CD14-positive monocyte (primary cell): Measurements from ENCODE around the gene EIF4A3. TPM values are rescaled to one million over a fixed set of nuclear protein-coding genes. Genes with fewer than 3 reads are reported as not detected.

ENCODE experiments used
- DNase-seq, 3 donors: peaks; one replicate each; pipeline ENCODE4 v3.0.0-alpha.2; 2011 to 2022
- H2AFZ ChIP-seq: 2 replicates; pipeline ENCODE4 v1.6.0; 2012; ENCODE audit warnings: mild to moderate bottlenecking, low read depth, low read length, inconsistent platforms; ENCODE audit not compliant: insufficient read depth, poor library complexity, severe bottlenecking
- H3K27ac ChIP-seq, 2 donors: 1 replicate in 1 of 2; 2 replicates in 1 of 2; pipeline ENCODE4 v1.5.1; 2012 to 2013; ENCODE audit warnings: low read length in 2 of 2, control low read depth in 1 of 2, inconsistent platforms in 1 of 2, low read depth in 1 of 2, mild to moderate bottlenecking in 1 of 2
- H3K27me3 ChIP-seq, 2 donors: one replicate each; pipeline versions ENCODE4 v1.6.0 to v1.6.1; 2011 to 2013; ENCODE audit warnings: low read length in 2 of 2; ENCODE audit not compliant: control insufficient read depth in 2 of 2, insufficient read depth in 2 of 2
- H3K36me3 ChIP-seq, 2 donors: replicated peaks in 1 of 2; 1 replicate in 1 of 2; 2 replicates in 1 of 2; pipeline versions ENCODE4 v1.5.1 to v1.6.1; 2012 to 2013; ENCODE audit warnings: low read length in 2 of 2, control low read depth in 1 of 2, inconsistent platforms in 1 of 2, mild to moderate bottlenecking in 1 of 2; ENCODE audit not compliant: insufficient read depth in 2 of 2, control insufficient read depth in 1 of 2
- H3K4me1 ChIP-seq, 2 donors: 1 replicate in 1 of 2; 2 replicates in 1 of 2; pipeline versions ENCODE4 v1.5.1 to v1.6.1; 2012 to 2013; ENCODE audit warnings: low read length in 2 of 2, control low read depth in 1 of 2, inconsistent platforms in 1 of 2, mild to moderate bottlenecking in 1 of 2, moderate library complexity in 1 of 2; ENCODE audit not compliant: insufficient read depth in 2 of 2, control insufficient read depth in 1 of 2
- H3K4me2 ChIP-seq: replicated peaks from 2 replicates; pipeline ENCODE3; 2012; ENCODE audit warnings: low read length, moderate library complexity, mild to moderate bottlenecking; ENCODE audit not compliant: poor library complexity, severe bottlenecking; ENCODE audit errors: extremely low read depth
- H3K4me3 ChIP-seq, 3 experiments: fragments of 200-600 bp in 1 of 3; sonication (generic) in 1 of 3; replicated peaks in 1 of 3; 1 replicate in 2 of 3; 2 replicates in 1 of 3; pipeline ENCODE4 v1.5.1; 2011 to 2013; ENCODE audit warnings: low read length in 3 of 3, mild to moderate bottlenecking in 3 of 3, control low read depth in 2 of 3, low read depth in 2 of 3, inconsistent platforms in 1 of 3, moderate library complexity in 1 of 3
- H3K79me2 ChIP-seq: 2 replicates; pipeline ENCODE4 v1.6.0; 2012; ENCODE audit warnings: mild to moderate bottlenecking, control low read depth, inconsistent platforms, low read length, moderate library complexity; ENCODE audit not compliant: insufficient read depth
- H3K9ac ChIP-seq: 2 replicates; pipeline ENCODE4 v1.6.0; 2017; ENCODE audit warnings: low read length, mild to moderate bottlenecking; ENCODE audit not compliant: insufficient read depth, poor library complexity, severe bottlenecking
- H3K9me3 ChIP-seq, 2 donors: replicated peaks in 1 of 2; 1 replicate in 1 of 2; 2 replicates in 1 of 2; pipeline versions ENCODE4 v1.5.1 to v1.6.1; 2012 to 2013; ENCODE audit warnings: low read length in 2 of 2, control low read depth in 1 of 2; ENCODE audit not compliant: control insufficient read depth in 1 of 2, insufficient read depth in 1 of 2
- H4K20me1 ChIP-seq: 2 replicates; pipeline ENCODE4 v1.6.0; 2012; ENCODE audit warnings: mild to moderate bottlenecking, low read length, control low read depth, moderate library complexity; ENCODE audit not compliant: insufficient read depth
- H3K27ac Mint-ChIP-seq, 7 donors: one replicate each; pipeline ENCODE4 v1.8.0; 2020; ENCODE audit warnings: mild to moderate bottlenecking in 7 of 7, mixed read lengths in 7 of 7, moderate library complexity in 6 of 7, inconsistent platforms in 2 of 7
- H3K27me3 Mint-ChIP-seq, 3 donors: one replicate each; pipeline ENCODE4 v1.8.0; 2021 to 2022; ENCODE audit warnings: low read depth in 3 of 3, mild to moderate bottlenecking in 3 of 3, mixed read lengths in 3 of 3, moderate library complexity in 3 of 3, inconsistent platforms in 1 of 3
- H3K36me3 Mint-ChIP-seq, 2 donors: one replicate each; pipeline ENCODE4 v1.8.0; 2020; ENCODE audit warnings: mixed read lengths in 2 of 2, inconsistent platforms in 1 of 2, mild to moderate bottlenecking in 1 of 2
- H3K4me1 Mint-ChIP-seq: one replicate; pipeline ENCODE4 v1.8.0; 2020; ENCODE audit warnings: mild to moderate bottlenecking, mixed read lengths
- H3K4me3 Mint-ChIP-seq, 2 donors: one replicate each; pipeline ENCODE4 v1.8.0; 2020; ENCODE audit warnings: mild to moderate bottlenecking in 2 of 2, mixed read lengths in 2 of 2, moderate library complexity in 1 of 2
- H3K9me3 Mint-ChIP-seq, 7 donors: one replicate each; pipeline ENCODE4 v1.8.0; 2020 to 2022; ENCODE audit warnings: mixed read lengths in 7 of 7, mild to moderate bottlenecking in 6 of 7, moderate library complexity in 6 of 7, inconsistent platforms in 2 of 7
- CTCF ChIP-seq: fragments of 200-600 bp; IDR thresholded peaks from one replicate; pipeline ENCODE4 v1.8.0; 2022; ENCODE audit warnings: antibody characterized with exemption, mild to moderate bottlenecking
- WGBS: methylation state at CpG from one replicate; pipeline ENCODE4 v1.1.5; 2013; ENCODE audit warnings: missing lambda C conversion rate; ENCODE audit not compliant: insufficient coverage; 5-methylcytosine and 5-hydroxymethylcytosine counted together
- intact Hi-C, 2 donors: fragments of 100-400 bp; cut with micrococcal nuclease; formaldehyde crosslinking; loops; one replicate each; pipeline versions ENCODE4 v1.15.0 to v1.15.1; 2023
- polyA plus RNA-seq, 3 donors: library from polyadenylated mRNA; depleted of rRNA in 1 of 3; unstranded in 2 of 3; stranded (reverse) in 1 of 3; fragments of 300-500 nt in 2 of 3; fragments of >200 nt in 1 of 3; fragmentation: Illumina TruSeq in 2 of 3; gene quantifications; 1 replicate in 2 of 3; 2 replicates in 1 of 3; pipeline ENCODE4 v1.2.3, GENCODE V29; 2012 to 2021

Gene EIF4A3
- polyA plus RNA-seq, 3 donors: 101 to 180 (median 106) TPM

DNA sequence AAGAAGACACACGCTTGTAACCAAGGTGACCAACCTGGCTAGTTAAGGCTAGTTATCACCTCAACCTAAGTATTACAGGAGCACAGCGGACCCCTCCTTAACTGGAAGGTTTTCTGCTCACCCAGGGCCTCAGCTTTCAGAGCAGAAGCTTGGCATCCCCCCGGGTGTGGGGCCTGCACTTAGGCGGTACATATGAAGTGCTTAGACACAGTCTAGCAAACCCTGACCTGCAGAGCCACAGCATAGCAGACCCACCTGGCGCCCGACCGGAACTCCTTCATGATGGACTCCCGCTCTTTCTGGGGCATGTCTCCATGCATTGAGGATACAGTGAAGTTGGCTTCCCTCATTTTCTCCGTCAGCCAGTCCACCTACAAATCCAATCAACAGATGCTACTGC lies 9.8 kb downstream of the EIF4A3 start:
- Histone ChIP-seq H3K27ac (no peak overlapping the region), H3K36me3 (peaks cover 90 to 95% of the 10 kb centered on the region in 2 donors), H2AFZ (no peak overlapping the region), H3K9ac (no peak overlapping the region), H3K4me1 (no peaks in the 10 kb centered on the region), H4K20me1 (peaks cover 15% of the 10 kb centered on the region), H3K4me3 (no peak overlapping the region), H3K9me3 (no peaks in the 10 kb centered on the region), H3K27me3 (no peaks in the 10 kb centered on the region), H3K4me2 (no peak overlapping the region), H3K79me2 (peaks cover 11% of the 10 kb centered on the region)
- Mint-ChIP-seq H3K27ac (no peak overlapping the region), H3K27me3 (peaks cover 0 to 1% (median 1%) of the 10 kb centered on the region in 3 donors), H3K36me3 (peaks cover 92 to 98% of the 10 kb centered on the region in 2 donors), H3K4me3 (no peak overlapping the region), H3K4me1 (no peaks in the 10 kb centered on the region), H3K9me3 (no peaks in the 10 kb centered on the region)
- no peak for TF ChIP-seq CTCF
- DNase-seq: no peak
- 100% methylated on average over 8 of the region's 9 CpGs for WGBS
- intact Hi-C loops: no loop called here

DNA sequence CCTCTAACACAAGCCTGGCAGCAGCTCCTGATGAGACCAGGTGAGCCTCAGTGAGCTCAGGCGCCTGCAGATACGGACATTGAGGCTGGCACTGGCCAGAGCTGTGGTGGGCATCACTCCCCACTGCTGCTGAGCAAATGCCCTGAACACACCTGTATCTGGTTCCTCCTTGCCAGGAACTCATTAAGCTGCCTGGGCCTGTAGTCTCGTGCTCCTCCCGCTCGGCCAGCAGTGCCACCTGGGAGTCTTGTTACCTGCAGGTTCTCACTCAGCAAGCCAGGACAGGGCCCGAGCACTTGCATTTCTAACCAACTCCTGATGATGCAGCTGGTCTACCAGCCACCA lies 13.3 kb downstream of the EIF4A3 start:
- Histone ChIP-seq H3K4me3 (no peak overlapping the region), H3K79me2 (no peaks in the 10 kb centered on the region), H3K27ac (no peak overlapping the region), H4K20me1 (no peaks in the 10 kb centered on the region), H3K27me3 (no peaks in the 10 kb centered on the region), H3K36me3 (peaks cover 56 to 60% of the 10 kb centered on the region in 2 donors), H2AFZ (no peak overlapping the region), H3K4me2 (no peak overlapping the region), H3K4me1 (no peaks in the 10 kb centered on the region), H3K9ac (no peak overlapping the region), H3K9me3 (no peaks in the 10 kb centered on the region)
- Mint-ChIP-seq H3K9me3 (no peaks in the 10 kb centered on the region), H3K27me3 (peaks cover 1 to 13% (median 3%) of the 10 kb centered on the region in 3 donors), H3K27ac (no peak overlapping the region), H3K4me1 (no peaks in the 10 kb centered on the region), H3K36me3 (peaks cover 59 to 65% of the 10 kb centered on the region in 2 donors), H3K4me3 (no peak overlapping the region)
- no peak for DNase-seq
- intact Hi-C loops: no loop called here
- 96% methylated on average over 5 of the region's 6 CpGs for WGBS
- no peak for TF ChIP-seq CTCF
